ENCODE measurements around the gene OLFML1.

GRCh38 chr11:7495882-7496551, 10.7 kb downstream of the OLFML1 start:
- TF ChIP-seq, protein P1, sequence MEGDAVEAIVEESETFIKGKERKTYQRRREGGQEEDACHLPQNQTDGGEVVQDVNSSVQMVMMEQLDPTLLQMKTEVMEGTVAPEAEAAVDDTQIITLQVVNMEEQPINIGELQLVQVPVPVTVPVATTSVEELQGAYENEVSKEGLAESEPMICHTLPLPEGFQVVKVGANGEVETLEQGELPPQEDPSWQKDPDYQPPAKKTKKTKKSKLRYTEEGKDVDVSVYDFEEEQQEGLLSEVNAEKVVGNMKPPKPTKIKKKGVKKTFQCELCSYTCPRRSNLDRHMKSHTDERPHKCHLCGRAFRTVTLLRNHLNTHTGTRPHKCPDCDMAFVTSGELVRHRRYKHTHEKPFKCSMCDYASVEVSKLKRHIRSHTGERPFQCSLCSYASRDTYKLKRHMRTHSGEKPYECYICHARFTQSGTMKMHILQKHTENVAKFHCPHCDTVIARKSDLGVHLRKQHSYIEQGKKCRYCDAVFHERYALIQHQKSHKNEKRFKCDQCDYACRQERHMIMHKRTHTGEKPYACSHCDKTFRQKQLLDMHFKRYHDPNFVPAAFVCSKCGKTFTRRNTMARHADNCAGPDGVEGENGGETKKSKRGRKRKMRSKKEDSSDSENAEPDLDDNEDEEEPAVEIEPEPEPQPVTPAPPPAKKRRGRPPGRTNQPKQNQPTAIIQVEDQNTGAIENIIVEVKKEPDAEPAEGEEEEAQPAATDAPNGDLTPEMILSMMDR (IDR thresholded peaks at IDR 0.05; ENCODE audit: insufficient read depth, low read length, poor library complexity, severe bottlenecking) = no peak
- TF ChIP-seq EZH2phosphoT487 (conservative IDR thresholded peaks at IDR 0.05; ENCODE audit: low read length) = no peak
